NT2/D1 (cell line): ENCODE measurements around the gene ZNF536.

Experiments
- DNase-seq: peaks from one replicate; pipeline ENCODE4 v3.0.0-alpha.2; 2011; ENCODE audit warnings: low read depth, low spot score
- H3K27me3 ChIP-seq: 2 replicates; pipeline ENCODE4 v1.6.0; 2011; ENCODE audit warnings: mild to moderate bottlenecking; ENCODE audit not compliant: insufficient read length, insufficient read depth
- H3K36me3 ChIP-seq: 2 replicates; pipeline ENCODE4 v1.6.1; 2011; ENCODE audit warnings: mild to moderate bottlenecking, low read length, mixed read lengths; ENCODE audit not compliant: insufficient read depth, insufficient read length
- H3K4me1 ChIP-seq: 2 replicates; pipeline ENCODE4 v1.5.1; 2011; ENCODE audit not compliant: insufficient read depth, insufficient read length
- H3K4me3 ChIP-seq: 2 replicates; pipeline ENCODE4 v1.5.1; 2011; ENCODE audit warnings: low read depth; ENCODE audit not compliant: insufficient read length
- H3K9ac ChIP-seq: 2 replicates; pipeline ENCODE4 v1.6.0; 2011; ENCODE audit warnings: low read depth; ENCODE audit not compliant: insufficient read length
- H3K9me3 ChIP-seq: 2 replicates; pipeline ENCODE4 v1.5.1; 2011; ENCODE audit warnings: mild to moderate bottlenecking, low read length; ENCODE audit not compliant: insufficient read depth
- SUZ12 ChIP-seq: IDR thresholded peaks from 2 replicates; pipeline ENCODE4 v1.6.1; 2011; ENCODE audit not compliant: insufficient read length, insufficient read depth; ENCODE audit errors: extremely low read depth
- YY1 ChIP-seq: IDR thresholded peaks from 2 replicates; pipeline ENCODE4 v1.6.1; 2011; ENCODE audit not compliant: insufficient read length, insufficient read depth
- ZNF274 ChIP-seq: IDR thresholded peaks from 2 replicates; pipeline ENCODE4 v1.6.1; 2011; ENCODE audit warnings: mild to moderate bottlenecking, low read depth, low read length

ZNF536 gene

GRCh38 chr19:30565636-30566035 is 193.5 kb downstream of the ZNF536 start:
- Histone ChIP-seq H3K9ac (no peak overlapping the region), H3K4me3 (no peak overlapping the region), H3K36me3 (no peaks in the 10 kb centered on the region), H3K4me1 (peaks cover 8% of the 10 kb centered on the region), H3K27me3 (no peaks in the 10 kb centered on the region), H3K9me3 (no peaks in the 10 kb centered on the region)
- no peak for TF ChIP-seq SUZ12
- no peak for TF ChIP-seq ZNF274
- TF ChIP-seq YY1 = no peak
- DNase-seq = no peak

DNA sequence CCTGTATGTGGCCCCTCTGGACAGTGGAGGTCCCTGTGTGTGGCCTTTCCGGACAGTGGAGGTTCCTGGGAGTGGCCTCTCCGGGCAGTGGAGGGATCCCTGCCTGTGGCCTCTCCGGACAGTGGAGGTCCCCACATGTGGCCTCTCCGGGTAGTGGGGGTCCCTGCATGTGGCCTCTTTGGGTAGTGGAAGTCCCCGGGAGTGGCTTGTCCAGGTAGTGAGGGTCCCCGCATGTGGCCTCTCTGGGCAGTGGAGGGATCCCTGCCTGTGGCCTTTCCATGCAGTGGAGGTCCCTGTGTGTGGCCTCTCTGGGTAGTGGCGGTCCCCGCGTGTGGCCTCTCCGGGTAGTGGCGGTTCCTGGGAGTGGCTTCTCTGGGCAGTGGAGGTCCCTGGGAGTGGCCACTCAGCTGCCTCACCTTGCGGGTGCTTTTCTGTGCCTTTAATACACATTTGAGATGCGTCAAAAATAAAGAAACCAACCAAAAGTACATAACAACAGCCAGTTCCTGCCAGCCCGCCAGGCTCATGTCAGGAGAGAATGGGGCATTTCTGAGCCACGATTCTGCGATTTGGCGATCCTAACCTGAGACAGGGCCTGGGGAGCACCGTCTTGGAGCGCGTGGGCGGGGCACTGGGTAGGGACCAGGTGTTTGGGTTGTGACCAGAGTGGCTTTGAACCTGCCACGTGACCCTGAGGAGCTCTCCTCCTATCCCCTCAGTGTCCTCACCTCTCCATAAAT is 194.7 kb downstream of the ZNF536 start:
- Histone ChIP-seq H3K4me1 (peaks cover 8% of the 10 kb centered on the region), H3K4me3 (no peak overlapping the region), H3K36me3 (no peaks in the 10 kb centered on the region), H3K27me3 (no peaks in the 10 kb centered on the region), H3K9me3 (no peaks in the 10 kb centered on the region), H3K9ac (no peak overlapping the region)
- no peak for DNase-seq
- TF ChIP-seq ZNF274 (no peak), YY1 (no peak), SUZ12 (no peak)

- Histone ChIP-seq H3K9me3 (no peaks in the 10 kb centered on the region), H3K36me3 (no peaks in the 10 kb centered on the region), H3K9ac (no peak overlapping the region), H3K4me1 (peaks cover 8% of the 10 kb centered on the region), H3K27me3 (no peaks in the 10 kb centered on the region), H3K4me3 (no peak overlapping the region)
- TF ChIP-seq ZNF274 = no peak
- no peak for DNase-seq
Observed at GRCh38 chr19:30567536-30568232, 195.5 kb downstream of the ZNF536 start.

GRCh38 chr19:30570194-30570593 is 198.0 kb downstream of the ZNF536 start:
- H3K4me3 ChIP-seq = no peak overlapping the region
- no peaks in the 10 kb centered on the region for H3K27me3 ChIP-seq
- no peak for DNase-seq
- H3K9me3 ChIP-seq = no peaks in the 10 kb centered on the region
- H3K9ac ChIP-seq = no peak overlapping the region
- TF ChIP-seq SUZ12 (no peak), YY1 (no peak), ZNF274 (no peak)
- no peaks in the 10 kb centered on the region for H3K36me3 ChIP-seq
- H3K4me1 ChIP-seq = peaks cover 2% of the 10 kb centered on the region

- TF ChIP-seq ZNF274 = no peak
- TF ChIP-seq YY1 = no peak
- TF ChIP-seq SUZ12 = no peak
- H3K4me3 ChIP-seq = no peak overlapping the region
- DNase-seq = no peak
- H3K36me3 ChIP-seq = no peaks in the 10 kb centered on the region
- H3K4me1 ChIP-seq = no peaks in the 10 kb centered on the region
- no peak overlapping the region for H3K9ac ChIP-seq
- H3K9me3 ChIP-seq = no peaks in the 10 kb centered on the region
- no peaks in the 10 kb centered on the region for H3K27me3 ChIP-seq
Observed at GRCh38 chr19:30577551-30578105, 205.4 kb downstream of the ZNF536 start.

DNA sequence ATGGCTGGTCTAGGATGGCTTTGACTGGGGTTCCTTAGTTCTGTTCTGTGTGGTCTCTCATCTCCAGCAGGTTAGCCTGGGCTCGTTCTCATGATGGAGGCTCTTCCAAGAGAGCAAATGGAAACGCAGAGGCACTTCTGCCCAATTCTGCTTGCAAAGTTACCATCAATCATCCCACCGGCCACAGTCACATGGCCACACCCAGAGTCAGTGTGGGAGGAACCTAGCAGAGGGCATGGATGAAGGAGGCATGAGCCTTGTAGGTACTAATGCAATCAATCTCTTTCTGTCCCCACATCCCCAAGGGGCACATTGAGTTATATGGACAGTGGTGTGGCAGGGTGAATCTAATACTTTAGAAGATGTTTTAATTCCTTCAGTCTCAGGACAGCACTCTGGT is 207.2 kb downstream of the ZNF536 start:
- TF ChIP-seq YY1 (no peak), ZNF274 (no peak), SUZ12 (no peak)
- no peak overlapping the region for H3K9ac ChIP-seq
- no peaks in the 10 kb centered on the region for H3K9me3 ChIP-seq
- no peaks in the 10 kb centered on the region for H3K27me3 ChIP-seq
- no peak for DNase-seq
- no peaks in the 10 kb centered on the region for H3K4me1 ChIP-seq
- H3K4me3 ChIP-seq = no peak overlapping the region
- no peaks in the 10 kb centered on the region for H3K36me3 ChIP-seq

- H3K36me3 ChIP-seq = no peaks in the 10 kb centered on the region
- no peaks in the 10 kb centered on the region for H3K4me1 ChIP-seq
- no peak for DNase-seq
- no peaks in the 10 kb centered on the region for H3K9me3 ChIP-seq
- H3K9ac ChIP-seq = no peak overlapping the region
- H3K27me3 ChIP-seq = no peaks in the 10 kb centered on the region
- H3K4me3 ChIP-seq = no peak overlapping the region
- TF ChIP-seq SUZ12 (no peak), YY1 (no peak), ZNF274 (no peak)
Observed at GRCh38 chr19:30580673-30581072, 208.5 kb downstream of the ZNF536 start.
